OCI-M2 (cell line): Measurements from ENCODE around the gene DUS1L.

Experiments
- DNase-seq: peaks from one replicate; lab custom pipeline; 2025; ENCODE audit not compliant: unreplicated experiment; lab: John Stamatoyannopoulos, UW

Gene DUS1L

GRCh38 chr17:82029391-82029790, 36.2 kb downstream of the DUS1L start:
- DNase-seq = no peak

GRCh38 chr17:82028966-82029365, 36.6 kb downstream of the DUS1L start:
- DNase-seq = no peak

- DNase-seq = no peak
Measured at GRCh38 chr17:82028246-82028645, 37.4 kb downstream of the DUS1L start.

GRCh38 chr17:82025401-82026107, 40.0 kb downstream of the DUS1L start:
- no peak for DNase-seq

- no peak for DNase-seq
Measured at GRCh38 chr17:82024859-82025258, 40.7 kb downstream of the DUS1L start.

GRCh38 chr17:82023447-82024241, 42.0 kb downstream of the DUS1L start:
- DNase-seq = no peak

GRCh38 chr17:82022981-82023446, 42.6 kb downstream of the DUS1L start, which contains the start of gene LRRC45:
Gene LRRC45, plus strand, starts transcription at chr17:82023305. Its CDS starts 339 bp downstream, at chr17:82023644.
- peak; percentile 76 for DNase-seq

- no peak for DNase-seq
Measured at GRCh38 chr17:82022310-82022980, 43.2 kb downstream of the DUS1L start, which contains the start of gene CENPX. Gene CENPX, minus strand, starts transcription at chr17:82022878. Its CDS starts 17 bp downstream, at chr17:82022861.

- no peak for DNase-seq
Measured at GRCh38 chr17:82021900-82022309, 43.7 kb downstream of the DUS1L start.

- no peak for DNase-seq
Measured at GRCh38 chr17:82021107-82021899, 44.3 kb downstream of the DUS1L start.

- no peak for DNase-seq
Measured at GRCh38 chr17:82020572-82021106, 45.0 kb downstream of the DUS1L start.

GRCh38 chr17:82019690-82020571, 45.7 kb downstream of the DUS1L start:
- DNase-seq = no peak

- no peak for DNase-seq
Measured at GRCh38 chr17:82018989-82019689, 46.5 kb downstream of the DUS1L start.

GRCh38 chr17:82018152-82018988, 47.2 kb downstream of the DUS1L start:
- no peak for DNase-seq

- no peak for DNase-seq
Measured at GRCh38 chr17:82017612-82018151, 47.9 kb downstream of the DUS1L start.

GRCh38 chr17:82016875-82017459, 48.6 kb downstream of the DUS1L start:
- no peak for DNase-seq
